Activated CD4-positive, alpha-beta T cell treated with anti-CD3 and anti-CD28 coated beads, Interleukin-2, Interleukin-4, amounts not matched to agents 100 ng/mL and 50 ng/mL, durations not matched to agents 16 hours and 8 hours (primary cell): ENCODE measurements around the gene TRIM32.

Experiments
- DNase-seq: peaks from one replicate; pipeline ENCODE4 v3.0.0-alpha.2; 2020; ENCODE audit warnings: low spot score

TRIM32 gene

DNA sequence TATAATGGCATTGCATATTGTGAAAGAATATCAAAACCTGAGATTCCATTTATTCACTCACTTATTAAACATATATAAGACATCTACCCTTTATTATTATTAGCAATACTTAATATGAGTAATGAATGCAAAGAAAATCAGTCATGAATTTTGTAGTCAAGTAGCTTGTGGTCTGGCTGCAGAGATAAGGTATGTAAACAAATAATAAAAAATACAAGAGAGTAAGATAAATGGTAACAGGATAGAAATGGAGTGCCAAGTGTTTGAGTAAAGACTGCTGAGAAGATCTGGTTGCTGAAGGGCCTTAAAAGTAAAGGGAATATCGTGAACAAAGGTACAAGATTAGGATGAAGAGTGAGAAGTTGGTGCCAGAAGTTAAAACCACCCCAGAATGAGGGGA lies 18.4 kb downstream of the TRIM32 start:
- no peak for DNase-seq

GRCh38 chr9:116706310-116707290 lies 19.5 kb downstream of the TRIM32 start:
- DNase-seq, result no peak

- DNase-seq, result no peak
These were observed 25.7 kb downstream of the TRIM32 start for GRCh38 chr9:116712781-116713180.

DNA sequence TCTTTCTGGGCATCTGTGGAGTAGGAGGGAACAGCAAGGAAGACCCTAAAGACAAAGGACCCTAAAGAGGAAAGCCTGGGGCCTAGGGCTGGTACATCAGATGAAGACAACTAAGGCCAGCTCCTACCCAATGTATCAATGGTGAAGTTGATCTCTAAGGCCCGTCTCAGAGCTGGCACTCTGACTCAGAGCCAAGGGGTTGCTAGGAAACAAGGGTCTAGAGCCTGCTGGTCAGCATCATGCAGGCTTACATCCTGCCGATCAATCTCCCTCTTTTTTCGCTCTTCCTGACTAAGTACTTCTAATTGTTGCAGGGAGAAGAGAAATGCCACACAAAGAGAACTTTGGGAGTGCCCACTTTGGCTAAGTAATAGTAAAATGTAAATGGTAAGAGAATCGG lies 26.2 kb downstream of the TRIM32 start:
- DNase-seq, result no peak

DNA sequence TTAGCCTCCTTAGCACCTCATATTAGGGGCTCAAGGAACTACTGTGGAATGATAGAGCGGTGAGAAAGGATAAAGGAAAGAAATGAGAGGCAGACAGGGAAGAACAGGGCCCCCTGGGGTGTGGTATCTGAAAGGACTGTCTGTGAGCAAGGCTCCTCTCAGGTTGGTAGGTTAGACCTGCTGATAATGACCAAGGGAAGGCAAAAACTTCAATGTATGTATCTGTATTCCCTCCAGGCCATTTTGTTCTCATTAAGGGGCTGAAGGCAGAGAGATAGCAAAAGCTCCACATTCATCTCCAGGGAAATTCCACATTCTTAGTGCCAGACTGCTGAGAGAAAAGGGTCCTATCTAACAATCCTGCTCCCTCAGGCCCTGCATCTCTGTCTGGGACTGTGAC lies 28.6 kb downstream of the TRIM32 start:
- no peak for DNase-seq

DNA sequence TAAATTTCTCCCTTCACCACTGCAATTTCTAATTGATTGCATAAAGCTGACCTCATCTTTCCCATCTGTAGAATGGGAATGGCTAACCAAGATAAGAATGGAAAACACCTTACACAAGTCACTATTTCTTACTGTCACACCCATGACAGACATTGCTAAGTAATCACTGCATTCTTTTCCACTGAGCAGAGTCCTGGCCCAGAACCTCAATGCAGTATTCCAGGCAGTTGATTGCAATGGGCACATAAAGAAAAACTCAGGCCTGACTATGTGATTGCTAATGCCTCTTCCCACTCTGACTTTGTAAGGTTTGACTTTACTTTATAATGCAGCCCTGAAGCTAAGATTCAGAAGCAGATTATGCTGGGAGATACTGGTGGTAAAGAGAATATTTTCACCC lies 29.3 kb downstream of the TRIM32 start:
- no peak for DNase-seq

DNA sequence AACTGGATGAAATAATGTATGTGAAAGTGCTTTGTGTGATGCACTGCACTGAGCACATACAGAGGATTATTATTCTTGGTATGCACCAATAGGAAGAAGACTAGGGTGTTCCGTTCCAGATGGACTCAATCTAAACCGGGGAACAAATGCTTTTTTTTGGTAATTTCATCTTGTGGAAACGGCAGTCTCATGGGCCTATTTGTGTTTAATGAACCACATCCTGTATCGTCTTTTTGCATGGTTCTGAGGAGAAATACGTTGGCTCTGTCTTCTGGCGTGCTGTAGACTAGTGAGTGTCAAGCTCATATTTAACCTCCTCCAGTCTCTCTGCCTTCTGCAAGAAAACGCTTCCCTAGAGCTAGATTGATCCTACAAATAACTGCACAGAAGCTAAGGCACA lies 30.0 kb downstream of the TRIM32 start:
- DNase-seq, result no peak

DNA sequence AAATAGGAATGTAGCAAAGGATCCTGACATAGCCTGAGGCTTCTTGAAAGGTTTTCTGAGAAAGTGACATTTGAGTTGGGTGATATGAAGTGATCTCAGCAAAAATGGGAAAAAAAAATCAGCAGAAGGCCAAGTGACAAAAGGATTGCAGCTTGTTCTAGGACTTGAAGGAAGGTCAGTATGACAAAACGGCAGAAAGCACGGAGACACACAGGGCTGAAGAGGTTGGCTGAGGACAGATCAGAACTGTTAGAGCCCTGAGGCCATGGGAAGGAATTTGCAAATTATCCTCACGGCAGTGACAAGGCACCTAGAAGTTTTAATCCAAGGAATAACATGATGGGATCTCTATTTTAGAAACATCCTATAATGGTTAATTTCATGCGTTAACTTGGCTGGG lies 31.0 kb downstream of the TRIM32 start:
- DNase-seq, result no peak

- DNase-seq, result no peak
These were observed 33.0 kb downstream of the TRIM32 start for GRCh38 chr9:116720111-116720510.

DNA sequence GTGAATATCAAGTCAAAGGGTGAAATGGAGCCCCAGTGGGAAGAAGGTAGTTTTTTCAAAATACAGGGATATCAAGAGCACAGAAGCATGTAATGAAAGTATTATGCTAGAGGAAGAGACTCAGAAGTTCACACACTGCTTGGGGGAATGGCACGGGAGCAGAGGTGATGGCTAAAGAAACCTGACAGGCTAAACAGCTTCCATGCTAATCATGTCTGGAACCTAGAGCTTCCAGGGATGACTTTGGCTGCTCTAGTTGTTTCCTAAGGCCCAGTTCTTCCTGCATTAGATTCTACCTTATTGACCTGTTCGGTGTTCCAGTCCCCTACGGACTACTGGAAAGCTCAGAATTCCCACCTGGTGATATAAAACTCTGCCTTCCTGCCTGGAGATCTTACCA lies 34.3 kb downstream of the TRIM32 start:
- no peak for DNase-seq

GRCh38 chr9:116721944-116722343 lies 34.8 kb downstream of the TRIM32 start:
- DNase-seq, result no peak

DNA sequence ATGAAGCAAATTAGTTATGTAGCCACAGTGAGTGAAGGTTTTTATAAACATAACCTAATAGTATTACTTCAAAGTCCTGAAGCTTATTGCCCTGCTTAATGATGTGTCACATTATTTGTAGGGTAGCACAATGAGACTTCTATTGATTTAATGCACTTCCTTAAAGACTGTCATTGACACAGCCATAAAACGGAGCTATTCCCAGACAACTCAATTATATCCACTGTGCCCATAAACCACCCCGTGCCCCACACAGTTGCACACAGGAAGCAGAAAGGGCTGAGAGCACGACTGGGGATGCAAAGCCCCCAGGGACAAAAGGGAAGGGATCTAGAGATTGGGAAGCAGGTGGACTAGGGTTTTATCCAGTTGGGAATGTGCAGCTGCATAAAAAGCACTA lies 37.0 kb downstream of the TRIM32 start:
- DNase-seq, result no peak

- DNase-seq, result no peak
These were observed 39.5 kb downstream of the TRIM32 start for GRCh38 chr9:116726602-116727001.

GRCh38 chr9:116733010-116733641 lies 46.0 kb downstream of the TRIM32 start:
- DNase-seq, result no peak

DNA sequence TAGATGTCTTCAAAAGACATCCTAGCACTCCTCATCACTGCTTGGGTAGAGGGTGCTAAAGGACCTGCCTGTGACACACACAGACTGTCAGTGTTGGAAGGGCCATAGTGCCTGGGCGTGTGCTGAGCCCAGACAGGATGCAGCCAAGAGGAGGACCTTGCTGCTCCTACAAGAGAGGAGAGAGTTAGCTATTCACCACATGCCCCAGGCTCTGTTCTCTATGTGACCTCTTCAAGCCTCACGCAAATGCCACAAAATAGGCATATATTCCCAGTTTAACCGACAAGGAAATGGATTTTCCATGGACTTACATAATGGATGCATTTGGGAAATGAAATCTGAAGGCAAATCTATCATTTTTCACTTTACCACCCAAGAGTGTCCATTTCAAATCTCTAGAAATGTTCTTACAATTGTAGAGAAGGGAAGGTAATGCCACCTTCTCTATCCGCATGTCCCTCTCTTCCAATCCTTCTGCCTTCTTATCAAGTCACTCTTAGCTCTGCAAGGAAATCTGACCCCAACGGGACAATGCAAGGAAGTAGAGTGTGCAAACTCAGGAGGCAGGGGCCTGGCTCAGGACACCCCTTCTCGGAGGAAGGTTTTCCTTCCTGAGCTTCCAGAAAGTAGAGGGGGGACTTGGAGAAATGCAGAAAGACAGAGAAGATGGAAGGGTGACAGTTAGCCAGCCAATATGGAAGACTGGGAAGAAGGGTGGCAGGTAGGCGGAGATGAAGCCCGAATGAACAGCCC lies 49.5 kb downstream of the TRIM32 start:
- no peak for DNase-seq

DNA sequence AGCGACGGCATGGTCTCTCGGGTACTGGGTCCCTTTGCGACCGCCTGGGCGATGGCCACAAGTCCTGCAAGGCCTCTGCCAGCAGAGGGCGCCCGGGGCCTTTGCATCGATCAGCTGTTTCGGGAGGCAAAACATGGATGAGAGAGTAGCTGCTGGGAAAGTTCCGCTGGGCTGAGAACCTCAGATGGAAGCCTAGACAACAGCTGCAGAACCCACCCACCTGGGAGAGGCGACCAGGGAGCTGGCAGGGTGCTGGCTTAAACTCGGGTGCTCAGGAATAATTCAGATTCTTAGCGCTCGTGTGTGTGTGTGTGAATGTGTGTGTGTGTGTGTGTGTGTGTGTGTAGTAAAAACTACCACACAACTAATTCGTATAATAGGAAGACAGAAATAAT lies 50.0 kb downstream of the TRIM32 start:
- DNase-seq, result peak; percentile 68

- no peak for DNase-seq
These were observed 54.1 kb downstream of the TRIM32 start for GRCh38 chr9:116741086-116741740.

- DNase-seq, result no peak
These were observed 54.6 kb downstream of the TRIM32 start for GRCh38 chr9:116741742-116742141.

DNA sequence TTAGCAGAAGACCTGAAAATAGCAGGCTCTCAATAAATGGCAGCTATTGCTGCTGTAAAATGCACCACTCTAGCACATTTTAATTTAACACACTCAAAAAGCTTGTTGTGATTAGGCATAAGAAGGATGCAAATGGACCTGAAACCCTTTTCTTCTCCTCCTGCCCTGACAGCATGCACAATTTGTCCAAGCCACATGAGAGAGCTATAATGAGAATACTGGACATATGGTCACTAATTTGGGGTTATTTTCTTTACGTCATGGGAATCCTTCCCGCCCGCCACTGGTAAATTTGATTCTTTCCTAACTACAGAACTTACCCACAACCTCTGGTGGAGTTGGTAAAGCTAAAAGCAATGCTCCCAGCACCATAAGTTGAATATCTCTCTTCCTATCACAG lies 62.1 kb downstream of the TRIM32 start:
- no peak for DNase-seq

- no peak for DNase-seq
These were observed 62.7 kb downstream of the TRIM32 start for GRCh38 chr9:116749772-116750171.

DNA sequence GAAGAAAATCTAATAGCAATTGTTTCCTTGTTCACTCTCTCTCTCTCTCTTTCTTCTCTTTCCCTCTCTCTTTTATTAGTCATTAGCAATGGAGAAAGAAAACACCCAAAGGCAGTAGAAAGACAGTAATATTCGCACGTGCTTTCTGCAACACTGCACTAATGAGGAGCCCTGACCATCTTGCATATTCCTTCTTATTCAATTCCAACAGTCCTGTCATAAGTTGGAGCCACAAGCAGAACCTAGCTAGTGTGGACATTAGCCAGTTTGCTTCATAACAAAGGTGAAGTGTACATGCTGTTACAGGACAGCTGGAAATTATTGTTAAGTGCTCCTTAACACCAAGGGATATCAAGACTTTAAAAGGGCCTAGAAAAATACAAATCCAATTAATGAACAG lies 63.4 kb downstream of the TRIM32 start:
- no peak for DNase-seq
